ENCODE measurements around the gene TUSC1.
"Not testable (repeated sequence)": the region's sequence is repeated elsewhere in the genome, so short reads cannot be mapped to it uniquely, and the experiment has no call there.

The TUSC1 gene

GRCh38 chr9:25678147-25678666 is at the start of gene TUSC1:
Gene TUSC1, minus strand, starts transcription at chr9:25678444. Its CDS starts 132 bp downstream, at chr9:25678312.
- peak; percentile 4 to 95 (median 78) for DNase-seq

- DNase-seq = no peak
Measured at GRCh38 chr9:25726871-25727410, 48.7 kb upstream of the TUSC1 start.

- DNase-seq = no peak
Measured at GRCh38 chr9:25724424-25724823, 46.2 kb upstream of the TUSC1 start.

GRCh38 chr9:25716220-25716872 is 38.1 kb upstream of the TUSC1 start:
- DNase-seq = peak in 3 of 14 donors; percentile 4

GRCh38 chr9:25709941-25710340 is 31.7 kb upstream of the TUSC1 start:
- DNase-seq = no peak

GRCh38 chr9:25704800-25705199 is 26.6 kb upstream of the TUSC1 start:
- DNase-seq = no peak

GRCh38 chr9:25703701-25704357 is 25.6 kb upstream of the TUSC1 start:
- DNase-seq = no peak

GRCh38 chr9:25702536-25702935 is 24.3 kb upstream of the TUSC1 start:
- DNase-seq = no peak

- not testable (repeated sequence) for DNase-seq
Measured at GRCh38 chr9:25700899-25701298, 22.7 kb upstream of the TUSC1 start.

- no peak for DNase-seq
Measured at GRCh38 chr9:25700430-25700829, 22.2 kb upstream of the TUSC1 start.

- DNase-seq = no peak
Measured at GRCh38 chr9:25691786-25692185, 13.5 kb upstream of the TUSC1 start.

GRCh38 chr9:25684321-25684720 is 6.1 kb upstream of the TUSC1 start:
- DNase-seq = no peak

GRCh38 chr9:25681266-25681665 is 3.0 kb upstream of the TUSC1 start:
- no peak for DNase-seq

GRCh38 chr9:25678846-25679360 is 659 bp upstream of the TUSC1 start:
- DNase-seq = no peak

- peak; percentile 3 to 87 (median 72) for DNase-seq
Measured at GRCh38 chr9:25677301-25678146, 720 bp downstream of the TUSC1 start.

- DNase-seq = not testable (repeated sequence)
Measured at GRCh38 chr9:25675858-25676257, 2.4 kb downstream of the TUSC1 start.

GRCh38 chr9:25658571-25658970 is 19.7 kb downstream of the TUSC1 start:
- no peak for DNase-seq

GRCh38 chr9:25654417-25654816 is 23.8 kb downstream of the TUSC1 start:
- DNase-seq = no peak

GRCh38 chr9:25648116-25648515 is 30.1 kb downstream of the TUSC1 start:
- no peak for DNase-seq

- DNase-seq = no peak
Measured at GRCh38 chr9:25636026-25636425, 42.2 kb downstream of the TUSC1 start.

- DNase-seq = no peak
Measured at GRCh38 chr9:25629231-25629630, 49.0 kb downstream of the TUSC1 start.
